Measurements from ENCODE around the gene DDX47. TPM values are rescaled to one million over a fixed set of nuclear protein-coding genes. Genes with fewer than 3 reads are reported as not detected.

Gene DDX47
- total RNA-seq, 2 donors from 2014 or later: 92.3 to 154 TPM

GRCh38 chr12:12810553-12811021 lies 2.6 kb upstream of the DDX47 start:
- Mint-ChIP-seq H3K9me3 (no peaks in the 10 kb centered on the region), H3K27ac (no peak overlapping the region), H3K27me3 (ENCODE audit: insufficient read depth) (no peaks in the 10 kb centered on the region), H3K4me1 (peaks cover 49% of the 10 kb centered on the region), H3K36me3 (ENCODE audit: low read depth) (peaks cover 14% of the 10 kb centered on the region), H3K4me3 (no peak overlapping the region)
- no peaks in the 10 kb centered on the region for H3K9me3 ChIP-seq (ENCODE audit: control insufficient read depth, low read length)
- peak; percentile 65 for DNase-seq
- TF ChIP-seq, protein P1, sequence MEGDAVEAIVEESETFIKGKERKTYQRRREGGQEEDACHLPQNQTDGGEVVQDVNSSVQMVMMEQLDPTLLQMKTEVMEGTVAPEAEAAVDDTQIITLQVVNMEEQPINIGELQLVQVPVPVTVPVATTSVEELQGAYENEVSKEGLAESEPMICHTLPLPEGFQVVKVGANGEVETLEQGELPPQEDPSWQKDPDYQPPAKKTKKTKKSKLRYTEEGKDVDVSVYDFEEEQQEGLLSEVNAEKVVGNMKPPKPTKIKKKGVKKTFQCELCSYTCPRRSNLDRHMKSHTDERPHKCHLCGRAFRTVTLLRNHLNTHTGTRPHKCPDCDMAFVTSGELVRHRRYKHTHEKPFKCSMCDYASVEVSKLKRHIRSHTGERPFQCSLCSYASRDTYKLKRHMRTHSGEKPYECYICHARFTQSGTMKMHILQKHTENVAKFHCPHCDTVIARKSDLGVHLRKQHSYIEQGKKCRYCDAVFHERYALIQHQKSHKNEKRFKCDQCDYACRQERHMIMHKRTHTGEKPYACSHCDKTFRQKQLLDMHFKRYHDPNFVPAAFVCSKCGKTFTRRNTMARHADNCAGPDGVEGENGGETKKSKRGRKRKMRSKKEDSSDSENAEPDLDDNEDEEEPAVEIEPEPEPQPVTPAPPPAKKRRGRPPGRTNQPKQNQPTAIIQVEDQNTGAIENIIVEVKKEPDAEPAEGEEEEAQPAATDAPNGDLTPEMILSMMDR (conservative IDR thresholded peaks at IDR 0.05): no peak
- H3K27me3 ChIP-seq (ENCODE audit: control insufficient read depth, insufficient read depth, low read length, poor library complexity, severe bottlenecking): no peaks in the 10 kb centered on the region
- H3K27ac ChIP-seq (ENCODE audit: low read depth, low read length): no peak overlapping the region
- no peak overlapping the region for H3K9ac ChIP-seq (ENCODE audit: extremely low read depth, low read length, poor library complexity, severe bottlenecking)
- 67 to 86% methylated on average over 9 to 10 of the region's 10 CpGs for WGBS, 2 experiments (ENCODE audit: insufficient coverage in 1 of 2, insufficient read length in 1 of 2)
- peaks cover 14% of the 10 kb centered on the region for H3K36me3 ChIP-seq (ENCODE audit: control insufficient read depth, insufficient read depth, low read length)
- peaks cover 6% of the 10 kb centered on the region for H3K4me1 ChIP-seq (ENCODE audit: control insufficient read depth, insufficient read depth, low read length)
- H3K4me3 ChIP-seq (ENCODE audit: low read length): no peak overlapping the region

DNA sequence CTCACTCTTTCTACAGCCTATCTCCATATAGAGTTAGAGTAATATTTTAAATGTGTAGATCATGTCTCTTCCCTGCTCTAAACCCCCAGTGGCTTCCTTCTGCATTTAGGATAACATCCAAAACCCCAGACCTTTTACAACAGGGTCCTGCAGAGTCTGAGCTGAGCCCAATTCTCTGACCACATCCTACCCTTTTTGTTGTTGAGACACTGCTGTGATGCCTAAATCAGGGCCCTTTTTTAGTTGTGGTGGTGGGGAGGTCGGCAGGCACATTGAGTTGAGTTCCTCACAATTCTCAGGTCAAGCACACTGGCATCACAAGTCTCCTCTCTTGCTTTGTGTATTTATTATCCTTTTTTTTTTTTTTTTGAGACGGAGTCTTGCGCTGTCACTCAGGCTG lies 1.8 kb upstream of the DDX47 start:
- DNase-seq: no peak
- 96 to 100% methylated on average over 1 to 3 of the region's 3 CpGs for WGBS, 2 experiments (ENCODE audit: insufficient coverage in 1 of 2, insufficient read length in 1 of 2)
- Mint-ChIP-seq H3K4me3 (no peak overlapping the region), H3K27me3 (ENCODE audit: insufficient read depth) (no peaks in the 10 kb centered on the region), H3K27ac (no peak overlapping the region), H3K36me3 (ENCODE audit: low read depth) (peaks cover 20% of the 10 kb centered on the region), H3K9me3 (no peaks in the 10 kb centered on the region), H3K4me1 (peaks cover 50% of the 10 kb centered on the region)
- H3K27ac ChIP-seq (ENCODE audit: low read depth, low read length): no peak overlapping the region
- H3K36me3 ChIP-seq (ENCODE audit: control insufficient read depth, insufficient read depth, low read length): peaks cover 21% of the 10 kb centered on the region
- TF ChIP-seq, protein P1 (conservative IDR thresholded peaks at IDR 0.05): no peak
- no peak overlapping the region for H3K4me3 ChIP-seq (ENCODE audit: low read length)
- H3K27me3 ChIP-seq (ENCODE audit: control insufficient read depth, insufficient read depth, low read length, poor library complexity, severe bottlenecking): no peaks in the 10 kb centered on the region
- no peaks in the 10 kb centered on the region for H3K9me3 ChIP-seq (ENCODE audit: control insufficient read depth, low read length)
- no peak overlapping the region for H3K9ac ChIP-seq (ENCODE audit: extremely low read depth, low read length, poor library complexity, severe bottlenecking)
- H3K4me1 ChIP-seq (ENCODE audit: control insufficient read depth, insufficient read depth, low read length): peaks cover 6% of the 10 kb centered on the region

GRCh38 chr12:12812174-12812573 lies 972 bp upstream of the DDX47 start:
- no peak for DNase-seq
- peaks cover 29% of the 10 kb centered on the region for H3K36me3 Mint-ChIP-seq (ENCODE audit: low read depth)
- H3K27me3 ChIP-seq (ENCODE audit: control insufficient read depth, insufficient read depth, low read length, poor library complexity, severe bottlenecking): no peaks in the 10 kb centered on the region
- TF ChIP-seq, protein P1 (conservative IDR thresholded peaks at IDR 0.05): peak; percentile 56
- H3K4me3 ChIP-seq (ENCODE audit: low read length): no peak overlapping the region
- no peak overlapping the region for H3K4me3 Mint-ChIP-seq
- peaks cover 29% of the 10 kb centered on the region for H3K36me3 ChIP-seq (ENCODE audit: control insufficient read depth, insufficient read depth, low read length)
- no peak overlapping the region for H3K9ac ChIP-seq (ENCODE audit: extremely low read depth, low read length, poor library complexity, severe bottlenecking)
- peaks cover 6% of the 10 kb centered on the region for H3K4me1 ChIP-seq (ENCODE audit: control insufficient read depth, insufficient read depth, low read length)
- no peak overlapping the region for H3K27ac ChIP-seq (ENCODE audit: low read depth, low read length)
- WGBS, 2 experiments (ENCODE audit: insufficient coverage in 1 of 2, insufficient read length in 1 of 2): 93 to 94% methylated on average over 4 to 5 of the region's 5 CpGs
- no peak overlapping the region for H3K27ac Mint-ChIP-seq
- H3K9me3 Mint-ChIP-seq: no peaks in the 10 kb centered on the region
- no peaks in the 10 kb centered on the region for H3K9me3 ChIP-seq (ENCODE audit: control insufficient read depth, low read length)
- no peaks in the 10 kb centered on the region for H3K27me3 Mint-ChIP-seq (ENCODE audit: insufficient read depth)
- peaks cover 54% of the 10 kb centered on the region for H3K4me1 Mint-ChIP-seq

Data from endodermal cell (in vitro differentiated cells).